GM23338 (cell line): ENCODE measurements around the gene FLNA. TPM values are rescaled to one million over a fixed set of nuclear protein-coding genes. Genes with fewer than 3 reads are reported as not detected.

Source experiments
- CREB1 ChIP-seq: fragments of 250-450 bp; sonication (Bioruptor Pico); IDR thresholded peaks from 2 replicates; pipeline ENCODE4 v1.5.0; 2020; ENCODE audit warnings: low read depth, mild to moderate bottlenecking, moderate library complexity
- ETS1 ChIP-seq: IDR thresholded peaks from 2 replicates; pipeline ENCODE4 v1.6.1; 2016; ENCODE audit warnings: antibody characterized with exemption
- EZH2phosphoT487 ChIP-seq: fragments of 200-600 bp; sonication (generic); IDR thresholded peaks from one replicate; pipeline ENCODE4 v1.8.1; 2018; ENCODE audit warnings: antibody characterized with exemption; ENCODE audit not compliant: unreplicated experiment
- POLR2AphosphoS5 ChIP-seq: IDR thresholded peaks from 2 replicates; pipeline ENCODE4 v1.6.1; 2016; ENCODE audit warnings: antibody characterized with exemption, low read depth
- REST ChIP-seq: IDR thresholded peaks from one replicate; pipeline ENCODE4 v1.6.1; 2018; ENCODE audit warnings: antibody characterized with exemption; ENCODE audit not compliant: unreplicated experiment
- STAT1 ChIP-seq: IDR thresholded peaks from one replicate; pipeline ENCODE4 v1.6.1; 2016; ENCODE audit warnings: antibody characterized with exemption; ENCODE audit not compliant: unreplicated experiment
- ZNF462 ChIP-seq: fragments of 250-450 bp; sonication (Bioruptor Pico); IDR thresholded peaks from 2 replicates; pipeline ENCODE4 v1.5.0; 2020; ENCODE audit warnings: mild to moderate bottlenecking, moderate library complexity
- polyA plus RNA-seq: library from polyadenylated mRNA; unstranded; fragments of >200 nt; fragmentation: Nextera tagmentation; extraction: Ambion mirVana; gene quantifications from 2 replicates; pipeline ENCODE4 v1.2.1, GENCODE V29; 2016
- small RNA-seq: library from RNA; depleted of rRNA; stranded (forward); fragments of <200 nt; gene quantifications from one replicate; pipeline ENCODE3, GENCODE V24; 2014; ENCODE audit warnings: low replicate concordance
- total RNA-seq: library from RNA; depleted of rRNA; stranded (reverse); fragments of >200 nt; shearing (Covaris generic); gene quantifications from 2 replicates; pipeline ENCODE4 v1.2.3, GENCODE V29; 2014; rRNA removed

The FLNA gene
- total and polyA plus RNA-seq, 2 experiments from 2014 or later = 579 to 1,445 TPM

- TF ChIP-seq ZNF462 (CRISPR knock-in tag) (no peak), STAT1 (no peak), ETS1 (no peak), CREB1 (no peak), EZH2phosphoT487 (no peak), REST (no peak), POLR2AphosphoS5 (no peak)
Measured at GRCh38 chrX:154300816-154301215, 73.6 kb downstream of the FLNA start (continued).

Small RNA genes within 50 kb of the gene (small RNA-seq; reads per million reads assigned to genes)
- not detected for gene SNORA70

Other genes starting within 250 kb of the FLNA start
- gene OPN1LW, start 230.4 kb downstream of the FLNA start, total RNA-seq = not detected in 2 replicates
- gene OPN1LW, start 230.4 kb downstream of the FLNA start, polyA plus RNA-seq = not detected in 2 replicates
- gene OPN1MW, start 192.0 kb downstream of the FLNA start, total RNA-seq = not detected in 2 replicates
- gene OPN1MW, start 192.0 kb downstream of the FLNA start, polyA plus RNA-seq = not detected in 2 replicates
- not detected in 2 replicates for gene OPN1MW2, start 154.9 kb downstream of the FLNA start, total RNA-seq
- gene OPN1MW2, start 154.9 kb downstream of the FLNA start, polyA plus RNA-seq = not detected in 2 replicates
- gene OPN1MW3, start 117.1 kb downstream of the FLNA start, total RNA-seq = not detected in 2 replicates
- not detected in 2 replicates for gene OPN1MW3, start 117.1 kb downstream of the FLNA start, polyA plus RNA-seq
- gene TEX28, start 79.5 kb downstream of the FLNA start, total RNA-seq = not detected in 2 replicates
- gene TEX28, start 79.5 kb downstream of the FLNA start, polyA plus RNA-seq = not detected in 2 replicates
- not detected in 2 replicates for gene TKTL1, start 78.8 kb downstream of the FLNA start, total RNA-seq
- gene TKTL1, start 78.8 kb downstream of the FLNA start, polyA plus RNA-seq = not detected in 2 replicates
- gene EMD, start 4.7 kb upstream of the FLNA start, total RNA-seq = 76.0 and 78.6 TPM in 2 replicates
- 74.2 and 78.3 TPM in 2 replicates for gene EMD, start 4.7 kb upstream of the FLNA start, polyA plus RNA-seq
- gene RPL10, start 23.7 kb upstream of the FLNA start, total RNA-seq = 3,338 and 4,929 TPM in 2 replicates
- 1,696 and 1,721 TPM in 2 replicates for gene RPL10, start 23.7 kb upstream of the FLNA start, polyA plus RNA-seq
- 16.0 and 16.1 TPM in 2 replicates for gene DNASE1L1, start 34.6 kb upstream of the FLNA start, total RNA-seq
- 3.3 and 4.1 TPM in 2 replicates for gene DNASE1L1, start 34.6 kb upstream of the FLNA start, polyA plus RNA-seq
- 36.0 and 43.3 TPM in 2 replicates for gene TAFAZZIN, start 36.9 kb upstream of the FLNA start, total RNA-seq
- gene TAFAZZIN, start 36.9 kb upstream of the FLNA start, polyA plus RNA-seq = 24.1 and 26.1 TPM in 2 replicates
- 52.1 and 53.4 TPM in 2 replicates for gene ATP6AP1, start 54.0 kb upstream of the FLNA start, total RNA-seq
- gene ATP6AP1, start 54.0 kb upstream of the FLNA start, polyA plus RNA-seq = 37.7 and 39.4 TPM in 2 replicates
- 95.9 and 96.1 TPM in 2 replicates for gene GDI1, start 62.5 kb upstream of the FLNA start, total RNA-seq
- gene GDI1, start 62.5 kb upstream of the FLNA start, polyA plus RNA-seq = 48.5 and 49.1 TPM in 2 replicates
- gene FAM50A, start 69.5 kb upstream of the FLNA start, total RNA-seq = 20.9 and 23.9 TPM in 2 replicates
- gene FAM50A, start 69.5 kb upstream of the FLNA start, polyA plus RNA-seq = 77.6 and 91.3 TPM in 2 replicates
- 5.4 and 7.0 TPM in 2 replicates for gene PLXNA3, start 83.6 kb upstream of the FLNA start, total RNA-seq
- 2.7 and 4.1 TPM in 2 replicates for gene PLXNA3, start 83.6 kb upstream of the FLNA start, polyA plus RNA-seq
- gene LAGE3, start 104.6 kb upstream of the FLNA start, total RNA-seq = 60.3 and 71.0 TPM in 2 replicates
- gene LAGE3, start 104.6 kb upstream of the FLNA start, polyA plus RNA-seq = 76.5 and 84.5 TPM in 2 replicates
- 39.0 and 43.7 TPM in 2 replicates for gene UBL4A, start 112.0 kb upstream of the FLNA start, total RNA-seq
- 15.2 and 15.6 TPM in 2 replicates for gene UBL4A, start 112.0 kb upstream of the FLNA start, polyA plus RNA-seq
- 9.5 and 17.6 TPM in 2 replicates for gene SLC10A3, start 116.0 kb upstream of the FLNA start, total RNA-seq
- gene SLC10A3, start 116.0 kb upstream of the FLNA start, polyA plus RNA-seq = 7.3 and 7.6 TPM in 2 replicates
- gene FAM3A, start 141.6 kb upstream of the FLNA start, total RNA-seq = 14.0 and 16.5 TPM in 2 replicates
- gene FAM3A, start 141.6 kb upstream of the FLNA start, polyA plus RNA-seq = 11.8 and 12.0 TPM in 2 replicates
- 66.2 and 66.7 TPM in 2 replicates for gene G6PD, start 172.2 kb upstream of the FLNA start, total RNA-seq
- gene G6PD, start 172.2 kb upstream of the FLNA start, polyA plus RNA-seq = 14.3 and 14.4 TPM in 2 replicates
- 13.5 and 14.9 TPM in 2 replicates for gene IKBKG, start 173.0 kb upstream of the FLNA start, total RNA-seq
- gene IKBKG, start 173.0 kb upstream of the FLNA start, polyA plus RNA-seq = 11.5 and 12.6 TPM in 2 replicates
- not detected in 2 replicates for gene CTAG1A, start 210.5 kb upstream of the FLNA start, total RNA-seq
- gene CTAG1A, start 210.5 kb upstream of the FLNA start, polyA plus RNA-seq = not detected in 2 replicates
- gene CTAG1B, start 244.6 kb upstream of the FLNA start, total RNA-seq = not detected in 2 replicates
- gene CTAG1B, start 244.6 kb upstream of the FLNA start, polyA plus RNA-seq = not detected in 2 replicates